Fibroblast of skin of abdomen (primary cell): Measurements from ENCODE around the gene UGCG.
"Not testable (repeated sequence)": the region's sequence is repeated elsewhere in the genome, so short reads cannot be mapped to it uniquely, and the experiment has no call there.

ENCODE experiments used
- DNase-seq: peaks from one replicate; pipeline ENCODE4 v3.0.0-alpha.2; 2013

Gene UGCG

GRCh38 chr9:111920531-111920930, 23.9 kb downstream of the UGCG start:
- no peak for DNase-seq

DNA sequence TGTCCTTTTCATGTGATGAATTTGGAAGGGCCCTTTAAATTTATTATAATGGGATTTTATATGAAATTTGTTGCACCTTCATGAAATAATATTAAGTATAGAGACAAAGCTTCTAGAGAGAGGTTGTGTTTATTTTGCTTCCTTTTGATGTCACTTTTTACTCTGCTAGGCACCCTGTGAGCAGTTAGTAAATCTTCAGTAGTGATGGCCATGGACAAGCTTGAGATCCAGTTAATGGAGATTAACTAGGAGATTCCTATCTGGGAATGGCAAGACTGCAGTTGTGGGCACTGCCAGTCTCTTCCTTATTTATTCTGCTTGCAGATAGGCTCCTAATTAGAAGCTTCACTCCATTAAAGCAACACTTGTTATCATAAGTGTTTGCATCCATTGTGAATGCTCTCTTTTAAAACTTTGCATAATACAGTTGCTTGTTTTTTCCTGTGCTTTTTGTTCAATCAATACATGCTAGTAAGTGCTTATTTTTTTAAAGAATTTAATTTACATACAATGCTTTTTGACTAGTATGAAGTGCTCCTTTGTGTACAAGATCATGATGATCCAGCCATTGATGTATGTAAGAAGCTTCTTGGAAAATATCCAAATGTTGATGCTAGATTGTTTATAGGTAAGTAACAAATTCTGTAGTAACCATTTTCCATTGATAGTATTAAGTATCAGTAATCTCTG, 25.9 kb downstream of the UGCG start:
- DNase-seq = no peak

GRCh38 chr9:111924281-111924680, 27.7 kb downstream of the UGCG start:
- DNase-seq = no peak

DNA sequence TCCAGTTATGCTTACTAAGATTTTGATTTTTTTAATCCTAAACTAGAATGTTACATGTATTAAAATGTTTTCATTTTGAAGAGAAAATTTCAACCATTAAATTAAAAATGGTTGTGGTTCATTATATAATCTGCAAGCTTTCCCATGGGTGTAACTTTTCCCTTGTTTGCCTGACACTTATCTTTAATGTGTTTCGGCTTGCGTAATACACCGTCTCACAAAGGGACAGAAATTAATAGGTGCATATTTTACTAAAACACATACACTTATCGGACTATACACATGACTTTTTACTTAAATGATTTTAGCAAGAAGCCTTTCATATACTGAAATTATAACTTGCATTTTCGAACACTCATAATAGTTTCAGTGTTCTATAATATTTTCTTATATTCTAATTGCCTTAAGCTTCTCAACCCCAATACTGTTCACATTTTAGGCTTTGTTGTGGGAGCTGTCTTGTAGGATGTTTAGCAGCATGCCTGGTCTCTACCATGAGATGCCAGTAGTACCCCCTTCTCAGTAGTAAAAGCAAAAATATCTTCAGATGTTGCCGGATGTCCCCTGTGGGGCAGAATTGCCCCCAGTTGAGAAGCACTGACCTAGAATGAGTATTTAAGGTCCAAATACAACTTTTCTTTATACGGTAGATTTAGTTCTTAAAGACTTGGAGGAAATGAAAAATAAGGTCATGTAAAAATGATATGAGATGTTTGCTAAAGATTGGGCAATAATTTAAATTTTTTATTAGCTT, 28.6 kb downstream of the UGCG start:
- no peak for DNase-seq

GRCh38 chr9:111925784-111926183, 29.2 kb downstream of the UGCG start:
- DNase-seq = no peak

DNA sequence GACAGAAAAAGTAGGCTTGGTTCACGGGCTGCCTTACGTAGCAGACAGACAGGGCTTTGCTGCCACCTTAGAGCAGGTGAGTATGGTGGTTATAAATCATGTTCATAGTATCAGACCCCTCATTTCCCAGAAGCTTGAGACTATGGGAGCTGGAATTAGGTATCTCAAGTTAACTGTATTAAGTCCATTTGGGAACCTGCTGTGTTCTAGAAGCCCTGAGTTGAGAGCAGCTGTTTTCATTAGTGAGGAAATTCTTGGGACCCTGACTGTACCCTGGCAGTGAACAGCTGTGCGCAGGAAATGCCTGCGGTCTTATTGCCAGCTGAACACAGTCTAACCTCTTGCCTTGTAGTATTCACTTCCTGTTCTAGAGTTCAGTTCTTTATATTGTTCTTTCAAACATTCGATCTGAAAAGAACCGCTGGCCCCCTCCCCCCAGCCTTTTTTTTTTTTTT, 29.8 kb downstream of the UGCG start:
- peak; percentile 90 for DNase-seq

GRCh38 chr9:111928359-111928720, 31.7 kb downstream of the UGCG start:
- peak; percentile 65 for DNase-seq

- DNase-seq = no peak
Observed at GRCh38 chr9:111934747-111935146, 38.1 kb downstream of the UGCG start.

GRCh38 chr9:111936391-111936790, 39.8 kb downstream of the UGCG start:
- no peak for DNase-seq

DNA sequence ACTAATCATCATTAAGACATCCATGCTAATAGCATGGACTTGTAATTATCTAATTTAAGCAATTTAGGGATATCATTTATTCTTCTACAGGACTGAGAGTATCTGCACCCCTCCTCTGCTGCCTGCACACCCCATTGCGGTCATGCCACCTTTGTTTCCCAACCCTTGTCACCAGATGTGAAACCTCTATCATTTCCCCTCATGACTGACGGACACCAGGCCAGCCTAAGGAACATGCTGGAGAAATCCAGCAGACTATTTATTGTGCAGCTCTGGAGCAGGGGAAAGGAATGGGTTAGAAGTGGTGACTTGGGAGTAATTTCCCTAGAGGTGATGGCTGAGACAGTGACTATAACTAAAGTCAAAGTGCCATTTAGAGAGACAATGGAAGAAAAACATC, 40.7 kb downstream of the UGCG start:
- no peak for DNase-seq

DNA sequence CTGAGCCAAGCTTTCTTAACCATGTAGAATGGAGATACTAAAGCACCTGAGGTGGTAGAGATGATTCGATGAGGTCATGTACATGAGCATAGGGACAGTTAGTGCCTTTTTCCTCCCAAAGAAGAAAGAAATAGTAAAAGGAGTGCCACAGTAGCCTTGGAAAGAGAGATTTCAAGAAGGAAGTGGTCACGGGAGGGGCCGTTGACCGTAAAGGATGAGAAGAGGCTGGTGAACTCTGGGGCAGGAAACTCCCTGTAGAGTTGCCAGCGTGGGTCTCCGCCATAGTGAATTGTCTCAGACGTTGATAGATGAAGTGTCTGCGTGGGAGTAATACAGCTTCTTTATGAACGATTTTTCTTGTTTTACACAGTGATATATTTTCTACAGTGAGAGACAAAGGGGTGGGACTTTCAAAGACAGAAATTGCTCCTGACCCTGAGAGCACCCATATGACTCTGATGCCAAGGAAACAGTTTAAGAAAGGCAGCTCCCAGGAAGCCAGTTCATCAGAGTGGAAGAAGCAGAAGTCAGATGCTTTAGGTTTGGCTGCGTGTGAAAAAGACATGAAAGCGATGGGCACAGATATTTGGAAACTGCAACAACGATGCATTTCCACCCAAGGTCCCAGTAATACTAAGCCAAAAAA, 41.3 kb downstream of the UGCG start:
- DNase-seq = no peak

GRCh38 chr9:111938427-111938800, 41.8 kb downstream of the UGCG start:
- no peak for DNase-seq

GRCh38 chr9:111939322-111939721, 42.7 kb downstream of the UGCG start:
- no peak for DNase-seq

DNA sequence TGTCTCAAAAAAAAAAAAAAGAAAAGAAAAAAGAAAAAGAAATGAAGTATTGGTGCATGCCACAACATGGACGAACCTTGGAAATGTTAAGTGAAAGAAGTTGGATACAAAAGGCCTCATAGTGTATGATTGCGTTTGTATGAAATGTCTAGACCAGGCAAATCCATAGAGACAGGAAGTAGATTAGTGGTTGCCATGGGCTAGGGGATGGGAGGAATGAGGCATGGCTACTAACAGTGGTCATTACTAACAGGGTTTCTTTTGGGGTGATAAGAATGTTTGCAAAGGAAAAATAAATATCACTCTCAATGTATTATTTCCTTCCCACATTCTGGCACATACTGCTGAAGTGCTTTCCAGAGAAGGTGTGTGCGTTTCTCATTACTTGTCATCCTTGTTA, 44.1 kb downstream of the UGCG start:
- peak; percentile 54 for DNase-seq

GRCh38 chr9:111943200-111943599, 46.6 kb downstream of the UGCG start:
- no peak for DNase-seq

DNA sequence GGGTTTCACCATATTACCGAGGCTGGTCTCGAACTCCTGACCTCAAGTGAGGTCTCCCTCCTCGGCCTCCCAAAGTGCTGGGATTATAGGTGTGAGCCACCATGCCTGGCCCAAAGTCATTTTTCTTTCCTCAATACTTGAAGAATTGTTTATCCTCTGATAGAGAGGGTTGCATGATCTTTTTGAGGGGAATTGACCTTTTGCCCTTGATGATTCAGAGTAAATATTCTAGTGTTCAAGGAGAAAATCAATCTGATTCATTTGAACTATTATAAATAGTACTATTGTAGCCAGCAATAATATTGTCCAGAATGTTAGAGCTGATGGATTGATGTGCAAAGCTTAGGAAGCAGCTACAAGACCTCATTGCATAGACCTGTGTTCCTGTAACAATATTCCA, 47.1 kb downstream of the UGCG start:
- DNase-seq = no peak

DNA sequence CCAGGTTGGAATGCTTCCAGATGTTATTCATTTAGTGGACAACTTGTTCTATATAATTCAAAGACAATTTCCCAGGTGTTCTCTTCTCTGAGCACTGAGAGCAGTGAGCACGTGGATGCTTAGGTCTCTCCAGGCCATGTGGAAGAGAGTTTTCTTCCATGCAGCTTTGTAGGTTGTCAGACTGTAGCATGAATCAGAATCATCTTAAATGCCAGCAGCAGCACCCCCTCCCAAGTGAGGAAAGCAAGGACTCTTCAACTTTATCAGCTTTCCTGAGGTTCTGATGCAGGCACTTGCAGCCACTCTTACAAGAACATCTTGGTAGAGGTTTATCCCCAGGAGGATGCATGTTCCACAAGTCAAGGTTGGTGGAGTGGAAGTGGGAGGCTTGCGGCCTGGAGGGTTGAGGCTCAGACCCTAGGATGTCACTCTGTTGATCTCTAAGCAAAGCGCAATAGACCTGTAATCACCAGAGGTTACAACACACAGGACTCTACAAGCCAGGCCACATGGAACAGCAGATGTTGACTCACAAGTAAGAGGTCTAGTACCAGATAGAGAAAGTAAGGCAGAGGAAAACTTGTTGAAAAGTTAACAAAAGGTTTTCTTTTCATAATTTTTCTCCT, 47.7 kb downstream of the UGCG start:
- no peak for DNase-seq

DNA sequence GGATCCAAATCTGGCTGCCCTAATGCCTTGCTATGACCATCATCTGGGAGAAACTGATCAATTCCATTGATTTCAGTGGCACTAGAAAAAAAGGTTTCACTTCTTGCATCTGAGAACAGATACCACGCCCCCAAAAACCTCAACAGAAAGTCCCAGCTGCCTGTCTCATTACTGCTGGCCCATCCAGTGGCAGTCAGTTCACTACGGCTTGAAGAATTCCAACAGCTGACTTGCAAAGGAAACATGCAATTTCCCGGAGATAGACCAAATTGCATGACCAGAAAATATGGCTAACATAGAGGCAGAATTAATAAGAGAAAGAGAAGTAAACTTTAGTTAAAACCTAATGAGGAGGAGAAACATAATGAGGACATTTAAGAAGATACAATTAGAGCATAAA, 48.6 kb downstream of the UGCG start:
- peak; percentile 77 for DNase-seq

GRCh38 chr9:111948109-111948508, 51.5 kb downstream of the UGCG start:
- not testable (repeated sequence) for DNase-seq

- no peak for DNase-seq
Observed at GRCh38 chr9:111948951-111949350, 52.3 kb downstream of the UGCG start.

- peak; percentile 64 for DNase-seq
Observed at GRCh38 chr9:111949919-111950318, 53.3 kb downstream of the UGCG start.

DNA sequence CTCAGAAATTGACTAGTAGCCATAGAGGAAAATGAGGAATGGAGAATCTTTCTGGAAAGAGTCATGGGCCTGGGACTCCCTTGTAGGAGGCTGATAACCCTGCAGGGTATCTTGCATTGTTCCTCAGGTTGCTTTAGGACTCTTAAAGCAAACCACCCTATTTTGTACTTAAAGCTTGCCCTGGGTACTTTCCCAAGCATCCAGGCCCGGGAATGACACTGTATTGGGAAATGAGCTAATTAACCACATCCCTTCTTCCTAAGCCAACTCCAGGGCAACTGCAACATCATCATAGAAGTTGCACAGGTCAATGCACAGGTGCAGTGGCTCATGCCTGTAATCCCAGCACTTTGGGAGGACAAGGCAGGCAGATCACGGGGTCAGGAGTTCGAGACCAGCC, 55.9 kb downstream of the UGCG start:
- peak; percentile 76 for DNase-seq

DNA sequence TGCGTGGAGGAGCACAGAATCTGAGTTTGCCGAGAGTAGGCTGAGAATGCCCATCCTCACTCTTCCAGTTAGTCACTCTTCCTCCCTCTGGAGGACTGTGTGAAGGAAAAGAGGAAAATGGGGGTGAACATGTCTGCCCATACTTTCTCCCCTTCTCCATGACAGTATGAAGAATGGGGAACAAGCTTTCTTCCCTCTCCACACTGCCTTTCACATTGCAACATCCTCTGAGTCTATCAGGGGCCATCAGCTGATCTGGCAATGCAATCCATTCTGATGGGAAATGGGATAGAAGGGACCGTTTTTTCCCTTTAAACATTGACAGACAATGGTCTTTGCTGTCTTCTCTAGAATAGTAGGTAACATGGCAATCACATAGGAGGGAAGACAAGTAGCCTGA, 56.8 kb downstream of the UGCG start:
- DNase-seq = no peak
